Ovary (tissue), 3 donors: ENCODE measurements around the gene RBM33.

Source experiments
- EP300 ChIP-seq: sonication (generic); formaldehyde crosslinking; IDR thresholded peaks from one replicate; pipeline ENCODE4 v1.6.1; 2017; ENCODE audit warnings: antibody characterized with exemption
- POLR2A ChIP-seq: fragments of 450-650 bp; IDR thresholded peaks from one replicate; pipeline ENCODE4 v1.6.1; 2017; ENCODE audit warnings: antibody characterized with exemption, mild to moderate bottlenecking, moderate library complexity
- TF ChIP-seq, protein P1 (sequence below), 3 donors: fragments of 450-650 bp in 2 of 3; fragments of 200-600 bp in 1 of 3; IDR thresholded peaks; one replicate each; pipeline versions ENCODE4 v1.5.1 to v1.8.0; 2016 to 2022; ENCODE audit warnings: antibody characterized with exemption in 3 of 3, mild to moderate bottlenecking in 1 of 3
- donor health status: DM: no; HTN: no; CAD: no.

DNA sequence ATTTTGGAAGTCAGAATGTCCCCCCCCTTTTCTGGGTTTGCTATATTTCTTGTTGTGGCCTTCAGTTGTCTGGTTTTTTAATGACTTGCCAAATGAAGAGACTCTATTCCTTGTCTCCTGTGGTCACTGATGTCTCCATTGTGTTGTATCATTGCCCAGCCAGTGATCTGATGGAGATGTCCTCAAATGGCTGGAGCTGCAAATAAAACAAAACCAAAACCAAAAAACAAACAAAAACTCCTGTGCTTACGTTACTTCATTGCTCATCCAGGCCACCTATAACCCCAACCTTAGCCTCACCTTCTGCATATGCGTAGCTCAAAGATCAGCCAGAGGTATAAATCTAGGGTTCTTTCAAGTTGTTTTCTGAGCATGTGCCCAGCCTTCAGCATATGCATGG is 5.1 kb downstream of the RBM33 start:
- TF ChIP-seq, protein P1, sequence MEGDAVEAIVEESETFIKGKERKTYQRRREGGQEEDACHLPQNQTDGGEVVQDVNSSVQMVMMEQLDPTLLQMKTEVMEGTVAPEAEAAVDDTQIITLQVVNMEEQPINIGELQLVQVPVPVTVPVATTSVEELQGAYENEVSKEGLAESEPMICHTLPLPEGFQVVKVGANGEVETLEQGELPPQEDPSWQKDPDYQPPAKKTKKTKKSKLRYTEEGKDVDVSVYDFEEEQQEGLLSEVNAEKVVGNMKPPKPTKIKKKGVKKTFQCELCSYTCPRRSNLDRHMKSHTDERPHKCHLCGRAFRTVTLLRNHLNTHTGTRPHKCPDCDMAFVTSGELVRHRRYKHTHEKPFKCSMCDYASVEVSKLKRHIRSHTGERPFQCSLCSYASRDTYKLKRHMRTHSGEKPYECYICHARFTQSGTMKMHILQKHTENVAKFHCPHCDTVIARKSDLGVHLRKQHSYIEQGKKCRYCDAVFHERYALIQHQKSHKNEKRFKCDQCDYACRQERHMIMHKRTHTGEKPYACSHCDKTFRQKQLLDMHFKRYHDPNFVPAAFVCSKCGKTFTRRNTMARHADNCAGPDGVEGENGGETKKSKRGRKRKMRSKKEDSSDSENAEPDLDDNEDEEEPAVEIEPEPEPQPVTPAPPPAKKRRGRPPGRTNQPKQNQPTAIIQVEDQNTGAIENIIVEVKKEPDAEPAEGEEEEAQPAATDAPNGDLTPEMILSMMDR (IDR thresholded peaks at IDR 0.05) = no peak
- TF ChIP-seq POLR2A = no peak
- no peak for TF ChIP-seq EP300
